ENCODE data around the gene TRAPPC2B. TPM values are rescaled to one million over a fixed set of nuclear protein-coding genes. Genes with fewer than 3 reads are reported as not detected.
"Not testable (repeated sequence)": the region's sequence is repeated elsewhere in the genome, so short reads cannot be mapped to it uniquely, and the experiment has no call there.

Gene TRAPPC2B
- total RNA-seq, 1 donor from 2014 or later, result 13.9 TPM

DNA sequence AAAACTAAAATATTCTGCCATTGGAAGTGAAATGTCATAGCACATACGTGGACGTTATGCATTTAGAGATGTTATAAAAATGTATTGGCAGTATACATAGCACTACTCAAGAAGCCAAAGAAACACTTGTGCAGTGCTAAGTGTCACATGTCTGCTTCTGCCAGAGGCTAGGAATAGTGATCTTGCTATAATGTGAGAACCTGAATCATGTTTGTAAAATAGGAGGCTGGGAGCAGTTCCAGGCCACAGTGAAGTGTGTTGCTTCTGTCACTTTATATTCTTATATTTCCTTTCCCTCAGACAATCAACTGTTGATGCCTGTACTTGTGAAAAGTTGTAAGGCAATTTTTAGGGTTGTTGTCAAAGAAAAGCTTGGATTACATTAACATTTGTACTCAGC lies 3.4 kb downstream of the TRAPPC2B start:
- DNase-seq (ENCODE audit: low spot score, unreplicated experiment), result no peak
- Mint-ChIP-seq H3K4me3 (ENCODE audit: low read depth) (no peak overlapping the region), H3K4me1 (ENCODE audit: low read depth) (peaks cover 11% of the 10 kb centered on the region), H3K27me3 (no peaks in the 10 kb centered on the region), H3K9me3 (ENCODE audit: low read depth) (peaks cover 3% of the 10 kb centered on the region), H3K36me3 (ENCODE audit: insufficient read depth) (peaks cover 17% of the 10 kb centered on the region), H3K27ac (no peak overlapping the region)
- TF ChIP-seq, protein P1, sequence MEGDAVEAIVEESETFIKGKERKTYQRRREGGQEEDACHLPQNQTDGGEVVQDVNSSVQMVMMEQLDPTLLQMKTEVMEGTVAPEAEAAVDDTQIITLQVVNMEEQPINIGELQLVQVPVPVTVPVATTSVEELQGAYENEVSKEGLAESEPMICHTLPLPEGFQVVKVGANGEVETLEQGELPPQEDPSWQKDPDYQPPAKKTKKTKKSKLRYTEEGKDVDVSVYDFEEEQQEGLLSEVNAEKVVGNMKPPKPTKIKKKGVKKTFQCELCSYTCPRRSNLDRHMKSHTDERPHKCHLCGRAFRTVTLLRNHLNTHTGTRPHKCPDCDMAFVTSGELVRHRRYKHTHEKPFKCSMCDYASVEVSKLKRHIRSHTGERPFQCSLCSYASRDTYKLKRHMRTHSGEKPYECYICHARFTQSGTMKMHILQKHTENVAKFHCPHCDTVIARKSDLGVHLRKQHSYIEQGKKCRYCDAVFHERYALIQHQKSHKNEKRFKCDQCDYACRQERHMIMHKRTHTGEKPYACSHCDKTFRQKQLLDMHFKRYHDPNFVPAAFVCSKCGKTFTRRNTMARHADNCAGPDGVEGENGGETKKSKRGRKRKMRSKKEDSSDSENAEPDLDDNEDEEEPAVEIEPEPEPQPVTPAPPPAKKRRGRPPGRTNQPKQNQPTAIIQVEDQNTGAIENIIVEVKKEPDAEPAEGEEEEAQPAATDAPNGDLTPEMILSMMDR (IDR thresholded peaks at IDR 0.05; ENCODE audit: unreplicated experiment), result no peak

DNA sequence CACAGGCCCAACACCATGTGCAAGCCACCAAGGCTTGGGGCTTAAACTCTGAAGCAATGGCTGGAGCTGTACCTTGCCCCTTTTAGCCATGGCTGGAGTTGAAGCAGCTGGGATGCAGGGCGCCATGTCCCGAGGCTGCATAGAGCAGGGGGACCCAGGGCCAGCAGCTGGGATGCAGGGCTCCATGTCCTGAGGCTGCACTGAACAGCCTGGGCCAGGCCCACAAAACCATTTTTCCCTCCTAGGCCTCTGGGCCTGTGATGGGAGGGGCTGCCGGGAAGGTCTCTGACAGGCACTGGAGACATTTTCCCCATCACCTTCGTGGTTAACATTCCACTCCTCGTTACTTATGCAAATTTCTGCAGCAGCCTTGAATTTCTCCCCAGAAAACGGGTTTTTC lies 10.8 kb downstream of the TRAPPC2B start:
- peaks cover 52% of the 10 kb centered on the region for H3K9me3 Mint-ChIP-seq (ENCODE audit: low read depth)
- no peaks in the 10 kb centered on the region for H3K27me3 Mint-ChIP-seq
- TF ChIP-seq, protein P1 (IDR thresholded peaks at IDR 0.05; ENCODE audit: unreplicated experiment), result no peak
- peaks cover 80% of the 10 kb centered on the region for H3K36me3 Mint-ChIP-seq (ENCODE audit: insufficient read depth)
- H3K4me1 Mint-ChIP-seq (ENCODE audit: low read depth), result no peaks in the 10 kb centered on the region
- H3K27ac Mint-ChIP-seq, result no peak overlapping the region
- no peak overlapping the region for H3K4me3 Mint-ChIP-seq (ENCODE audit: low read depth)
- no peak for DNase-seq (ENCODE audit: low spot score, unreplicated experiment)

DNA sequence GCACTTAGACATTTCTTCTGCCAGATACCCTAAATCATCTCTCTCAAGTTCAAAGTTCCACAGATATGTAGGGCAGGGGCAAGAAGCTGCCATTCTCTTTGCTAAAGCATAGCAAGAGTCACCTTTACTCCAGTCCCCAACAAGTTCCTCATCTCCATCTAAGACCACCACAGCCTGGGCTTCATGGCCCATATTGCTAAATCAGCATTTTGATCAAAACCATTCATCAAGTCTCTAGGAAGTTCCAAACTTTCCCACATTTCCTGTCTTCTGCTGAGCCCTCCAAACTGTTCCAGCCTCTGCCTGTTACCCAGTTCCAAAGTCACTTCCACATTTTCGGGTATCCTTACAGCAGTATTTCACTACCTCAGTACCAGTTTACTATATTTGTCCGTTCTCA lies 11.3 kb downstream of the TRAPPC2B start:
- not testable (repeated sequence) for H3K27ac Mint-ChIP-seq; H3K4me1 Mint-ChIP-seq (ENCODE audit: low read depth); DNase-seq (ENCODE audit: low spot score, unreplicated experiment); H3K4me3 Mint-ChIP-seq (ENCODE audit: low read depth); H3K27me3 Mint-ChIP-seq
- Mint-ChIP-seq H3K9me3 (ENCODE audit: low read depth) (peaks cover 57% of the 10 kb centered on the region), H3K36me3 (ENCODE audit: insufficient read depth) (peaks cover 85% of the 10 kb centered on the region)

GRCh38 chr19:57376151-57376550 lies 12.8 kb downstream of the TRAPPC2B start:
- Mint-ChIP-seq H3K27me3 (no peaks in the 10 kb centered on the region), H3K4me3 (ENCODE audit: low read depth) (no peak overlapping the region), H3K36me3 (ENCODE audit: insufficient read depth) (peaks cover 81% of the 10 kb centered on the region), H3K9me3 (ENCODE audit: low read depth) (peaks cover 64% of the 10 kb centered on the region), H3K27ac (no peak overlapping the region), H3K4me1 (ENCODE audit: low read depth) (no peaks in the 10 kb centered on the region)
- DNase-seq (ENCODE audit: low spot score, unreplicated experiment), result no peak
- TF ChIP-seq, protein P1 (IDR thresholded peaks at IDR 0.05; ENCODE audit: unreplicated experiment), result no peak

DNA sequence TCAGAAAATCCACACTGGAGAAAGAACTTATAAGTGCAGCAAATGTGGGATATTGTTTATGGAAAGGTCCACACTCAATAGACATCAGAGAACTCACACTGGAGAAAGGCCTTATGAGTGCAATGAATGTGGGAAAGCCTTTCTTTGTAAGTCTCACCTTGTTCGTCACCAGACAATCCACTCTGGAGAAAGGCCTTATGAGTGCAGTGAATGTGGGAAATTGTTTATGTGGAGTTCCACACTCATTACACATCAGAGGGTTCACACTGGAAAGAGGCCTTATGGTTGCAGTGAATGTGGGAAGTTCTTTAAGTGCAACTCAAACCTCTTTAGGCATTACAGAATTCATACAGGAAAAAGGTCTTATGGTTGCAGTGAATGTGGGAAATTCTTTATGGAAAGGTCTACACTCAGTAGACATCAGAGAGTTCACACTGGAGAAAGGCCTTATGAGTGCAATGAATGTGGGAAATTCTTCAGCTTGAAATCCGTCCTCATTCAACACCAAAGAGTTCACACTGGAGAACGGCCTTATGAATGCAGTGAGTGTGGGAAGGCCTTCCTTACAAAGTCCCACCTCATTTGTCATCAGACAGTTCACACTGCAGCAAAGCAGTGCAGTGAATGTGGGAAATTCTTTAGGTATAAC lies 14.3 kb downstream of the TRAPPC2B start:
- no peak for DNase-seq (ENCODE audit: low spot score, unreplicated experiment)
- Mint-ChIP-seq H3K27me3 (no peaks in the 10 kb centered on the region), H3K36me3 (ENCODE audit: insufficient read depth) (peaks cover 69% of the 10 kb centered on the region), H3K4me1 (ENCODE audit: low read depth) (no peaks in the 10 kb centered on the region), H3K9me3 (ENCODE audit: low read depth) (peaks cover 58% of the 10 kb centered on the region), H3K27ac (no peak overlapping the region), H3K4me3 (ENCODE audit: low read depth) (no peak overlapping the region)
- TF ChIP-seq, protein P1 (IDR thresholded peaks at IDR 0.05; ENCODE audit: unreplicated experiment), result no peak

- H3K36me3 Mint-ChIP-seq (ENCODE audit: insufficient read depth), result peaks cover 37% of the 10 kb centered on the region
- H3K4me1 Mint-ChIP-seq (ENCODE audit: low read depth), result no peaks in the 10 kb centered on the region
- H3K9me3 Mint-ChIP-seq (ENCODE audit: low read depth), result peaks cover 38% of the 10 kb centered on the region
- no peak for DNase-seq (ENCODE audit: low spot score, unreplicated experiment)
- peaks cover 5% of the 10 kb centered on the region for H3K27me3 Mint-ChIP-seq
- no peak overlapping the region for H3K4me3 Mint-ChIP-seq (ENCODE audit: low read depth)
- H3K27ac Mint-ChIP-seq, result no peak overlapping the region
- TF ChIP-seq, protein P1 (IDR thresholded peaks at IDR 0.05; ENCODE audit: unreplicated experiment), result no peak
Measured at GRCh38 chr19:57380923-57381322, 17.6 kb downstream of the TRAPPC2B start.

All from progenitor cell of endocrine pancreas (in vitro differentiated cells).